Measurements from ENCODE around the gene KLKB1.

GRCh38 chr4:186188107-186188506 lies 39.2 kb upstream of the KLKB1 start:
- TF ChIP-seq POLR2A (IDR thresholded peaks at IDR 0.05) (no peak), CTCF (IDR thresholded peaks at IDR 0.05) (no peak)
